GM12891 (cell line): ENCODE results near the gene KLHL36.

Source experiments
- POLR2A ChIP-seq: IDR thresholded peaks from 2 replicates; pipeline ENCODE4 v1.6.1; 2011; ENCODE audit warnings: low read depth, low read length, control low read depth
- POLR2AphosphoS5 ChIP-seq: IDR thresholded peaks from 2 replicates; pipeline ENCODE4 v1.6.1; 2011; ENCODE audit warnings: low read depth, low read length, control low read depth
- SPI1 ChIP-seq: IDR thresholded peaks from 2 replicates; pipeline ENCODE4 v1.6.1; 2011; ENCODE audit warnings: low read depth, low read length, control low read depth
- TAF1 ChIP-seq: IDR thresholded peaks from 2 replicates; pipeline ENCODE4 v1.6.1; 2011; ENCODE audit warnings: low read depth, low read length, control low read depth

GRCh38 chr16:84687715-84688114 lies 39.4 kb downstream of the KLHL36 start:
- no peak for TF ChIP-seq POLR2A
- TF ChIP-seq POLR2AphosphoS5 = no peak
- no peak for TF ChIP-seq TAF1
- no peak for TF ChIP-seq SPI1
